Caco-2 (cell line): ENCODE results near the gene CARD14. TPM values are rescaled to one million over a fixed set of nuclear protein-coding genes. Genes with fewer than 3 reads are reported as not detected.

Experiments used
- BruUV-seq: library from RNA; stranded (reverse); fragments of 400-500 nt; replicated peaks from 2 replicates; lab custom pipeline; 2021; lab: Mats Ljungman, UMichigan
- CTCF ChIA-PET: fragments of 300-600 bp; sonication (Branson Sonifier 250); formaldehyde crosslinking; loops from one replicate; lab custom pipeline; 2022; ENCODE audit warnings: antibody characterized with exemption; lab: Charles Lee
- POLR2A ChIA-PET: fragments of 300-600 bp; sonication (Branson Sonifier 250); formaldehyde crosslinking; loops from one replicate; lab custom pipeline; 2022; ENCODE audit warnings: antibody characterized with exemption; lab: Charles Lee
- DNase-seq, 2 experiments: peaks; one replicate each; pipeline versions ENCODE4 v3.0.0 to v3.0.0-alpha.2; 2020 to 2022
- H3K27me3 ChIP-seq: replicated peaks from 2 replicates; pipeline ENCODE4 v1.6.0; 2011; ENCODE audit warnings: low read length; ENCODE audit not compliant: control insufficient read depth, insufficient read depth
- H3K36me3 ChIP-seq: 2 replicates; pipeline ENCODE4 v1.5.1; 2011; ENCODE audit warnings: low read length; ENCODE audit not compliant: control insufficient read depth, insufficient read depth
- H3K4me1 ChIP-seq: fragments of 250-450 bp; sonication (Bioruptor Pico); 2 replicates; pipeline ENCODE4 v1.5.1; 2020; ENCODE audit warnings: mild to moderate bottlenecking
- H3K4me3 ChIP-seq: 2 replicates; pipeline ENCODE4 v1.5.1; 2011; ENCODE audit warnings: low read depth, mild to moderate bottlenecking, control low read depth, low read length
- H3K9me3 ChIP-seq: fragments of 250-450 bp; sonication (Bioruptor Pico); 2 replicates; pipeline ENCODE4 v1.5.1; 2020; ENCODE audit warnings: mild to moderate bottlenecking, moderate library complexity
- H3K27ac Mint-ChIP-seq: one replicate; pipeline ENCODE4 v1.8.0; 2022; ENCODE audit warnings: mixed read lengths; ENCODE audit not compliant: unreplicated experiment
- H3K27me3 Mint-ChIP-seq: one replicate; pipeline ENCODE4 v1.8.0; 2022; ENCODE audit warnings: mixed read lengths; ENCODE audit not compliant: insufficient read depth, unreplicated experiment
- H3K36me3 Mint-ChIP-seq: one replicate; pipeline ENCODE4 v1.8.0; 2022; ENCODE audit warnings: mild to moderate bottlenecking, mixed read lengths; ENCODE audit not compliant: insufficient read depth, unreplicated experiment
- H3K4me1 Mint-ChIP-seq: one replicate; pipeline ENCODE4 v1.8.0; 2022; ENCODE audit warnings: low read depth, mixed read lengths; ENCODE audit not compliant: unreplicated experiment
- H3K4me3 Mint-ChIP-seq: one replicate; pipeline ENCODE4 v1.8.0; 2022; ENCODE audit warnings: mild to moderate bottlenecking, moderate library complexity, mixed read lengths; ENCODE audit not compliant: unreplicated experiment
- H3K9me3 Mint-ChIP-seq: one replicate; pipeline ENCODE4 v1.8.0; 2022; ENCODE audit warnings: mixed read lengths; ENCODE audit not compliant: unreplicated experiment
- CTCF ChIP-seq, 2 experiments: fragments of 200-600 bp in 1 of 2; IDR thresholded peaks; 1 replicate in 1 of 2; 2 replicates in 1 of 2; pipeline versions ENCODE4 v1.5.1 to v1.8.0; 2011 to 2022; ENCODE audit warnings: antibody characterized with exemption in 1 of 2, control low read depth in 1 of 2, inconsistent platforms in 1 of 2, low read depth in 1 of 2, low read length in 1 of 2, mild to moderate bottlenecking in 1 of 2, moderate library complexity in 1 of 2; ENCODE audit not compliant: insufficient read depth in 1 of 2, severe bottlenecking in 1 of 2, unreplicated experiment in 1 of 2
- intact Hi-C: fragments of 100-400 bp; cut with micrococcal nuclease; formaldehyde crosslinking; loops from one replicate; pipeline ENCODE4 v1.10.0; 2022; ENCODE audit not compliant: unreplicated experiment
- total RNA-seq: library from RNA; stranded (reverse); gene quantifications from 2 replicates; pipeline ENCODE4 v1.2.3, GENCODE V29; 2022

CARD14 gene
- total RNA-seq, 1 experiment from 2014 or later = 1.3 TPM

GRCh38 chr17:80244871-80245509, 75.2 kb downstream of the CARD14 start:
- Histone ChIP-seq H3K4me1 (no peaks in the 10 kb centered on the region), H3K9me3 (no peaks in the 10 kb centered on the region), H3K36me3 (0 out of 2 replicates have a peak, but pooled peaks cover 2% of the 10 kb centered on the region), H3K4me3 (no peak overlapping the region), H3K27me3 (no peaks in the 10 kb centered on the region)
- Mint-ChIP-seq H3K36me3 (peaks cover 14% of the 10 kb centered on the region), H3K9me3 (no peaks in the 10 kb centered on the region), H3K4me3 (no peak overlapping the region), H3K27me3 (no peaks in the 10 kb centered on the region), H3K27ac (no peak overlapping the region), H3K4me1 (no peaks in the 10 kb centered on the region)
- ChIA-PET POLR2A (no interaction called here), CTCF (no interaction called here)
- intact Hi-C loops = no loop called here
- no peak for DNase-seq
- TF ChIP-seq CTCF (IDR thresholded peaks at IDR 0.05; ENCODE audit: insufficient read depth in 1 of 2, low read depth in 1 of 2, low read length in 1 of 2, severe bottlenecking in 1 of 2, unreplicated experiment in 1 of 2) = no peak
- no TSS peak for BruUV-seq

- no peak overlapping the region for H3K4me3 Mint-ChIP-seq
- H3K4me1 ChIP-seq = no peaks in the 10 kb centered on the region
- H3K4me1 Mint-ChIP-seq = no peaks in the 10 kb centered on the region
- no peak overlapping the region for H3K4me3 ChIP-seq
- H3K27ac Mint-ChIP-seq = no peak overlapping the region
- no peak for TF ChIP-seq CTCF (IDR thresholded peaks at IDR 0.05; ENCODE audit: insufficient read depth in 1 of 2, low read depth in 1 of 2, low read length in 1 of 2, severe bottlenecking in 1 of 2, unreplicated experiment in 1 of 2)
- peaks cover 14% of the 10 kb centered on the region for H3K36me3 Mint-ChIP-seq
- no TSS peak for BruUV-seq
- no peak for DNase-seq
- POLR2A ChIA-PET = no interaction called here
- 0 out of 2 replicates have a peak, but pooled peaks cover 2% of the 10 kb centered on the region for H3K36me3 ChIP-seq
- intact Hi-C loops = no loop called here
- CTCF ChIA-PET = interaction anchor here (0.5 kb wide), 1 partner anchor 406 kb away, joined by 6 read pairs; the partner anchor contains the start of gene CBX4
- H3K9me3 ChIP-seq = no peaks in the 10 kb centered on the region
- no peaks in the 10 kb centered on the region for H3K27me3 Mint-ChIP-seq
- no peaks in the 10 kb centered on the region for H3K27me3 ChIP-seq
- no peaks in the 10 kb centered on the region for H3K9me3 Mint-ChIP-seq
Measured at GRCh38 chr17:80245566-80246265, 75.9 kb downstream of the CARD14 start.

DNA sequence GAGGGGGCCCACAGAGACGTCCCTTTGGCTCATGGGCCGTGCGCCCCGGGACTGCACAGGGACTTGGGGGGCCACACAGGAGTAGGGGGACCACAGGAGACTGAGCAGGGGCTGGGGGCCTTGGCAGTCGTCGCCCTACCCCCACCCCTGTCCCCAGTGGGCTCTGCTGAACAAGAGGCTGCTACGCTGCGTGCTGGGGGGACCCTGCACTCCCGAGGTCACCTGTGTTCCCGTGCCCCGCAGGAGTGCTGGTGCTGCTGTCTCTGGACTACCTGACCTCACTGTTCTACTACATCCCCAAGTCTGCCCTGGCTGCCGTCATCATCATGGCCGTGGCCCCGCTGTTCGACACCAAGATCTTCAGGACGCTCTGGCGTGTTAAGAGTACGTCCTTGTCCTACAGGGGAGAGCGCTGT, 76.4 kb downstream of the CARD14 start:
- BruUV-seq = no TSS peak
- ChIA-PET POLR2A (no interaction called here), CTCF (no interaction called here)
- TF ChIP-seq CTCF (IDR thresholded peaks at IDR 0.05; ENCODE audit: insufficient read depth in 1 of 2, low read depth in 1 of 2, low read length in 1 of 2, severe bottlenecking in 1 of 2, unreplicated experiment in 1 of 2) = no peak
- no peak for DNase-seq
- 0 out of 2 replicates have a peak, but pooled peaks cover 2% of the 10 kb centered on the region for H3K36me3 ChIP-seq
- H3K36me3 Mint-ChIP-seq = peaks cover 12% of the 10 kb centered on the region
- no peaks in the 10 kb centered on the region for H3K9me3 Mint-ChIP-seq
- no peaks in the 10 kb centered on the region for H3K27me3 ChIP-seq
- no peaks in the 10 kb centered on the region for H3K27me3 Mint-ChIP-seq
- H3K4me1 Mint-ChIP-seq = no peaks in the 10 kb centered on the region
- intact Hi-C loops = no loop called here
- H3K4me3 ChIP-seq = no peak overlapping the region
- H3K27ac Mint-ChIP-seq = no peak overlapping the region
- no peak overlapping the region for H3K4me3 Mint-ChIP-seq
- no peaks in the 10 kb centered on the region for H3K4me1 ChIP-seq
- H3K9me3 ChIP-seq = no peaks in the 10 kb centered on the region
